Spleen (tissue), 11 donors: Measurements from ENCODE around the gene CFL1. TPM values are rescaled to one million over a fixed set of nuclear protein-coding genes. Genes with fewer than 3 reads are reported as not detected.

Source experiments
- DNase-seq: peaks from one replicate; pipeline ENCODE4 v3.0.0-alpha.2; 2020
- H3K27ac ChIP-seq, 8 donors: fragments of 200-600 bp; sonication (generic) in 7 of 8; 1 replicate in 4 of 8; 2 replicates in 4 of 8; pipeline versions ENCODE4 v1.5.0 to v1.8.0; 2016 to 2021; ENCODE audit warnings: inconsistent platforms in 4 of 8, mild to moderate bottlenecking in 4 of 8, moderate library complexity in 1 of 8
- H3K27me3 ChIP-seq, 7 donors: fragments of 200-600 bp; sonication (generic) in 6 of 7; replicated peaks in 1 of 7; 1 replicate in 4 of 7; 2 replicates in 3 of 7; pipeline versions ENCODE4 v1.5.0 to v1.8.0; 2016 to 2021; ENCODE audit warnings: inconsistent platforms in 3 of 7, mild to moderate bottlenecking in 1 of 7
- H3K36me3 ChIP-seq, 6 donors: fragments of 200-600 bp; sonication (generic) in 5 of 6; 1 replicate in 4 of 6; 2 replicates in 2 of 6; pipeline versions ENCODE4 v1.5.0 to v1.8.0; 2016 to 2021; ENCODE audit warnings: inconsistent platforms in 2 of 6
- H3K4me1 ChIP-seq, 6 donors: fragments of 200-600 bp; sonication (generic) in 5 of 6; 1 replicate in 3 of 6; 2 replicates in 3 of 6; pipeline versions ENCODE4 v1.5.0 to v1.8.0; 2016 to 2021; ENCODE audit warnings: inconsistent platforms in 3 of 6
- H3K4me3 ChIP-seq, 8 donors: fragments of 200-600 bp; sonication (generic) in 7 of 8; 1 replicate in 4 of 8; 2 replicates in 4 of 8; pipeline versions ENCODE4 v1.5.0 to v1.8.0; 2016 to 2021; ENCODE audit warnings: inconsistent platforms in 4 of 8, mild to moderate bottlenecking in 4 of 8, moderate library complexity in 2 of 8
- H3K9me3 ChIP-seq, 8 donors: fragments of 200-600 bp; sonication (generic) in 7 of 8; 1 replicate in 4 of 8; 2 replicates in 4 of 8; pipeline versions ENCODE4 v1.5.0 to v1.8.0; 2016 to 2021; ENCODE audit warnings: inconsistent platforms in 4 of 8
- CTCF ChIP-seq, 11 experiments: fragments of 200-600 bp in 7 of 11; fragments of 450-650 bp in 4 of 11; sonication (generic) in 4 of 11; IDR thresholded peaks in 8 of 11; conservative IDR thresholded peaks in 3 of 11; 1 replicate in 7 of 11; 2 replicates in 4 of 11; pipeline versions ENCODE4 v1.4.0 to v1.8.0; 2016 to 2021; ENCODE audit warnings: antibody characterized with exemption in 11 of 11, inconsistent platforms in 4 of 11, mild to moderate bottlenecking in 1 of 11
- POLR2A ChIP-seq, 3 donors: fragments of 450-650 bp; IDR thresholded peaks; one replicate each; pipeline ENCODE4 v1.5.1; 2017; ENCODE audit warnings: antibody characterized with exemption in 3 of 3, mild to moderate bottlenecking in 1 of 3
- POLR2AphosphoS5 ChIP-seq, 3 donors: sonication (generic); formaldehyde crosslinking; IDR thresholded peaks; one replicate each; pipeline ENCODE4 v1.5.1; 2017; ENCODE audit warnings: antibody characterized with exemption in 3 of 3
- WGBS, 5 donors: extraction: QIAGEN DNeasy Blood & Tissue Kit in 3 of 5; methylation state at CpG; one replicate each; pipeline versions ENCODE4 v1.1.5 to v1.1.7; 2013 to 2018; 5-methylcytosine and 5-hydroxymethylcytosine counted together
- intact Hi-C: fragments of 100-400 bp; cut with DNase I; formaldehyde crosslinking; loops from one replicate; pipeline ENCODE4 v1.15.0; 2023; ENCODE audit warnings: low total_unique reads
- polyA plus RNA-seq, 3 donors: library from polyadenylated mRNA; stranded (reverse); fragments of 200-250 nt; gene quantifications; one replicate each; pipeline ENCODE4 v1.2.1, GENCODE V29; 2013
- total RNA-seq, 7 donors: library from RNA; depleted of rRNA in 3 of 7; stranded (reverse); fragments of >200 nt in 3 of 7; fragmentation: NEBNext Ultra II Directional in 4 of 7; extraction: Animal tissue kit (Norgen Biotek cat#: 25700) in 4 of 7; gene quantifications; one replicate each; pipeline versions ENCODE4 v1.1.0 to v1.2.1, GENCODE V29; 2016 to 2021
- donor health status: healthy with polysubstance abuse.
- donor health status: DM: no; HTN: no; CAD: no; lungs with moderate emphysema.
- donor health status: DM: no; HTN: no; CAD: no.
- donor health status: Bipolar disorder and iron deficiency.
- donor health status: healthy.
- donor health status: DM: no; HTN: no; CAD: no.
- donor health status: DM: yes; HTN: yes; CAD: no.

Gene CFL1
- total and polyA plus RNA-seq, 10 donors: 562 to 1,219 (median 865) TPM

GRCh38 chr11:65809496-65809895 is 48.5 kb downstream of the CFL1 start:
- H3K27me3 ChIP-seq: peaks cover 0 to 33% (median 0%) of the 10 kb centered on the region in 7 donors
- peaks cover 0 to 10% (median 3%) of the 10 kb centered on the region in 6 donors for H3K4me1 ChIP-seq
- DNase-seq: no peak
- no peak overlapping the region for H3K27ac ChIP-seq
- no peaks in the 10 kb centered on the region for H3K9me3 ChIP-seq
- 75 to 86% (median 83%) methylated on average over 9 of the region's 9 CpGs for WGBS, 5 donors
- H3K4me3 ChIP-seq: no peak overlapping the region
- no peak for TF ChIP-seq POLR2AphosphoS5 (IDR thresholded peaks at IDR 0.05)
- no peak for TF ChIP-seq CTCF (IDR thresholded peaks at IDR 0.05 in 8 of 11, conservative IDR thresholded peaks at IDR 0.05 in 3 of 11)
- no peak for TF ChIP-seq POLR2A (IDR thresholded peaks at IDR 0.05)
- H3K36me3 ChIP-seq: no peaks in the 10 kb centered on the region
- intact Hi-C loops: no loop called here

DNA sequence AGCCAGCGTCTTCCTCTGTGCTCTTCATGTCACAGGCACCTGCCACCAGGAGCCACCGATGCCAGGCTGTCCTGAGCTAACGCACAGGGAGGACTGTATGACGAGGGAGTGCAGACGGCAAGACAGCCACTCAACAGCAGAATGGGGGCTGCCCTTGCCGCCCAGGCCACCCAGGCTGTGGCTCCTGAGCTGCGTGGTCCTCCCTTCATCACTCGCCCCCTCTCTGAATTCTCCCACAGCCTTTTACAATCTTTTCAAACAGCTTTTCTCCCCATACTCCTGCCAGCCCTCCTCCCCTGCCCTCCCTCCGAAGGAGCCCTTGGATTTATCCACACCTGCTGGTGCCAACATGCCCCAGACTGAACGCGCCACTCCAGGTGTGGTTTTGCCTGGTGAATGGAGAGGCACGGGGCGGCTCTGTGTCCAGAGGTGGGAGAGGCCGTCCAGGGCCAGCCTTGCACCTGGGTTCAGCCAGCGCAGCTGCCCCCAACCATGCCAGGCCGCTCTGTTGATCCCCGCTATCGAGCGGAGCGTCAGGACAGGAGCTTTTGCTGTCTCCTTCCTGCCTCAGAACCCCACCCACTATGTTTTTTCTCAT is 49.1 kb downstream of the CFL1 start:
- 76 to 87% (median 86%) methylated on average over 20 of the region's 20 CpGs for WGBS, 5 donors
- intact Hi-C loops: no loop called here
- TF ChIP-seq POLR2AphosphoS5 (IDR thresholded peaks at IDR 0.05) (no peak), POLR2A (IDR thresholded peaks at IDR 0.05) (no peak), CTCF (IDR thresholded peaks at IDR 0.05 in 8 of 11, conservative IDR thresholded peaks at IDR 0.05 in 3 of 11) (no peak)
- no peak for DNase-seq
- Histone ChIP-seq H3K27ac (no peak overlapping the region), H3K4me1 (peaks cover 0 to 16% (median 3%) of the 10 kb centered on the region in 6 donors), H3K4me3 (no peak overlapping the region), H3K36me3 (no peaks in the 10 kb centered on the region), H3K27me3 (peaks cover 0 to 39% (median 4%) of the 10 kb centered on the region in 7 donors), H3K9me3 (no peaks in the 10 kb centered on the region)

DNA sequence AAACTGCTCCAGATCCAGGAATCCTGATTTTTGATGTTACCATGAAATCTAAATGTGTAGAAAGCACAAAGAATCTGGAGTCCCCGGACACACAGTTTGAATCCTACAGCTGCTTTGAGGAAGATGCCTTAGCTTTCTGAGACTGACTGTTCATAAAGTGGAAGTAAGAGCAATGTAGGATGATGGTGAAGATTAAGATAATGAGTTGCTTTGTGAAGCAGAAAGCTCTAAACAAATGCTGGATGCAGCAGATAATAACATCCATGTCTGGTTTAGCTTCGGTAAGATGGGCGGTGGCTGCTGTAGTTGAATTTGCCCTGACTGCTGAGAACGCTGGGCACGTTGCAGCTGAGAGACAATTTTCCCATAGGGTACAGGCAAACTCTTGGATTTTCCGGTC is 51.0 kb downstream of the CFL1 start:
- Histone ChIP-seq H3K9me3 (no peaks in the 10 kb centered on the region), H3K4me3 (no peak overlapping the region), H3K36me3 (no peaks in the 10 kb centered on the region), H3K4me1 (peaks cover 0 to 23% (median 8%) of the 10 kb centered on the region in 6 donors), H3K27ac (no peak overlapping the region), H3K27me3 (peaks cover 0 to 58% (median 11%) of the 10 kb centered on the region in 7 donors)
- no peak for DNase-seq
- intact Hi-C loops: no loop called here
- TF ChIP-seq POLR2A (IDR thresholded peaks at IDR 0.05): no peak
- TF ChIP-seq POLR2AphosphoS5 (IDR thresholded peaks at IDR 0.05): no peak
- no peak for TF ChIP-seq CTCF (IDR thresholded peaks at IDR 0.05 in 8 of 11, conservative IDR thresholded peaks at IDR 0.05 in 3 of 11)
- 66 to 91% (median 69%) methylated on average over 6 of the region's 6 CpGs for WGBS, 5 donors

Other genes with a start within 250 kb of the CFL1 start
- gene MAP3K11, start 244.0 kb downstream of the CFL1 start, total RNA-seq: 100 to 1,000 TPM in 3 of 7 donors, 10 to 100 TPM in 4; 93.5 to 158 (median 99.9) TPM
- gene MAP3K11, start 244.0 kb downstream of the CFL1 start, polyA plus RNA-seq: 100 to 1,000 TPM in 1 of 3 donors, 10 to 100 TPM in 2; 29.4 to 109 (median 97.7) TPM
- 10 to 100 TPM; 38.6 to 51.3 (median 47.4) TPM for gene PCNX3, start 242.4 kb downstream of the CFL1 start, total RNA-seq
- gene PCNX3, start 242.4 kb downstream of the CFL1 start, polyA plus RNA-seq: 10 to 100 TPM in 2 of 3 donors, 1 to 10 TPM in 1; 9.2 to 24.9 (median 17.7) TPM
- gene SIPA1, start 220.1 kb downstream of the CFL1 start, total RNA-seq: 100 to 1,000 TPM; 167 to 308 (median 255) TPM
- 100 to 1,000 TPM; 269 to 423 (median 327) TPM for gene SIPA1, start 220.1 kb downstream of the CFL1 start, polyA plus RNA-seq
- gene RELA, start 195.3 kb downstream of the CFL1 start, total RNA-seq: 100 to 1,000 TPM in 1 of 7 donors, 10 to 100 TPM in 6; 68.2 to 115 (median 85.3) TPM
- 10 to 100 TPM; 25.8 to 43.0 (median 25.9) TPM for gene RELA, start 195.3 kb downstream of the CFL1 start, polyA plus RNA-seq
- gene KAT5, start 145.9 kb downstream of the CFL1 start, total RNA-seq: 10 to 100 TPM; 55.0 to 85.8 (median 63.6) TPM
- gene KAT5, start 145.9 kb downstream of the CFL1 start, polyA plus RNA-seq: 100 to 1,000 TPM in 1 of 3 donors, 10 to 100 TPM in 2; 55.3 to 103 (median 72.4) TPM
- 100 to 1,000 TPM in 2 of 7 donors, 10 to 100 TPM in 5; 51.0 to 141 (median 54.4) TPM for gene RNASEH2C, start 137.4 kb downstream of the CFL1 start, total RNA-seq
- gene RNASEH2C, start 137.4 kb downstream of the CFL1 start, polyA plus RNA-seq: 100 to 1,000 TPM in 2 of 3 donors, 10 to 100 TPM in 1; 56.3 to 124 (median 112) TPM
- gene AP5B1, start 77.2 kb downstream of the CFL1 start, total RNA-seq: 10 to 100 TPM; 28.9 to 58.9 (median 33.1) TPM
- 10 to 100 TPM in 1 of 3 donors, 1 to 10 TPM in 2; 2.8 to 12.6 (median 3.3) TPM for gene AP5B1, start 77.2 kb downstream of the CFL1 start, polyA plus RNA-seq
- gene OVOL1, start 71.1 kb downstream of the CFL1 start, total RNA-seq: under 1 TPM in 2 of 7 donors, not detected in 5; 0.14 to 0.47 TPM
- gene OVOL1, start 71.1 kb downstream of the CFL1 start, polyA plus RNA-seq: under 1 TPM in 2 of 3 donors, not detected in 1; 0.03 to 0.06 TPM
- gene SNX32, start 24.2 kb downstream of the CFL1 start, total RNA-seq: 1 to 10 TPM in 2 of 7 donors, under 1 TPM in 3, not detected in 2; 0.22 to 1.2 (median 0.77) TPM
- 1 to 10 TPM in 1 of 3 donors, under 1 TPM in 2; 0.45 to 1.5 (median 0.89) TPM for gene SNX32, start 24.2 kb downstream of the CFL1 start, polyA plus RNA-seq
- gene MUS81, start 2.3 kb upstream of the CFL1 start, total RNA-seq: 10 to 100 TPM; 54.8 to 77.3 (median 65.5) TPM
- 10 to 100 TPM; 71.2 to 93.5 (median 89.5) TPM for gene MUS81, start 2.3 kb upstream of the CFL1 start, polyA plus RNA-seq
- gene EFEMP2, start 14.6 kb upstream of the CFL1 start, total RNA-seq: 10 to 100 TPM; 21.0 to 53.5 (median 38.4) TPM
- 10 to 100 TPM; 22.5 to 39.1 (median 31.4) TPM for gene EFEMP2, start 14.6 kb upstream of the CFL1 start, polyA plus RNA-seq
- gene CTSW, start 21.7 kb upstream of the CFL1 start, total RNA-seq: 10 to 100 TPM; 18.8 to 38.2 (median 29.5) TPM
- 10 to 100 TPM in 2 of 3 donors, 1 to 10 TPM in 1; 5.6 to 13.2 (median 10.8) TPM for gene CTSW, start 21.7 kb upstream of the CFL1 start, polyA plus RNA-seq
- gene FIBP, start 30.3 kb upstream of the CFL1 start, total RNA-seq: 10 to 100 TPM; 52.3 to 79.0 (median 64.9) TPM
- 10 to 100 TPM; 61.9 to 66.3 (median 62.3) TPM for gene FIBP, start 30.3 kb upstream of the CFL1 start, polyA plus RNA-seq
- 10 to 100 TPM; 38.7 to 61.7 (median 44.4) TPM for gene CCDC85B, start 32.5 kb upstream of the CFL1 start, total RNA-seq
- gene CCDC85B, start 32.5 kb upstream of the CFL1 start, polyA plus RNA-seq: 100 to 1,000 TPM in 1 of 3 donors, 10 to 100 TPM in 2; 53.9 to 131 (median 96.2) TPM
- 1 to 10 TPM in 6 of 7 donors, under 1 TPM in 1; 0.42 to 5.4 (median 1.6) TPM for gene FOSL1, start 42.2 kb upstream of the CFL1 start, total RNA-seq
- gene FOSL1, start 42.2 kb upstream of the CFL1 start, polyA plus RNA-seq: 1 to 10 TPM in 2 of 3 donors, under 1 TPM in 1; 0.59 to 1.2 (median 1.2) TPM
- 10 to 100 TPM; 22.0 to 40.9 (median 31.7) TPM for gene C11orf68, start 60.9 kb upstream of the CFL1 start, total RNA-seq
- gene C11orf68, start 60.9 kb upstream of the CFL1 start, polyA plus RNA-seq: 10 to 100 TPM; 34.3 to 44.9 (median 36.7) TPM
- gene DRAP1, start 61.2 kb upstream of the CFL1 start, total RNA-seq: 10 to 100 TPM; 58.3 to 84.2 (median 69.6) TPM
- gene DRAP1, start 61.2 kb upstream of the CFL1 start, polyA plus RNA-seq: 100 to 1,000 TPM; 116 to 123 (median 122) TPM
- under 1 TPM in 1 of 7 donors, not detected in 6; 0.24 TPM for gene TSGA10IP, start 87.3 kb upstream of the CFL1 start, total RNA-seq
- gene TSGA10IP, start 87.3 kb upstream of the CFL1 start, polyA plus RNA-seq: under 1 TPM; 0.06 to 0.24 (median 0.14) TPM
- gene SART1, start 103.6 kb upstream of the CFL1 start, total RNA-seq: 10 to 100 TPM; 26.6 to 64.7 (median 54.9) TPM
- 100 to 1,000 TPM in 2 of 3 donors, 10 to 100 TPM in 1; 80.3 to 117 (median 109) TPM for gene SART1, start 103.6 kb upstream of the CFL1 start, polyA plus RNA-seq
- gene EIF1AD, start 144.0 kb upstream of the CFL1 start, total RNA-seq: 10 to 100 TPM; 24.5 to 39.2 (median 35.5) TPM
- gene EIF1AD, start 144.0 kb upstream of the CFL1 start, polyA plus RNA-seq: 10 to 100 TPM; 14.3 to 22.0 (median 15.4) TPM
- gene BANF1, start 144.3 kb upstream of the CFL1 start, total RNA-seq: 100 to 1,000 TPM in 3 of 7 donors, 10 to 100 TPM in 4; 50.5 to 139 (median 92.9) TPM
- gene BANF1, start 144.3 kb upstream of the CFL1 start, polyA plus RNA-seq: 100 to 1,000 TPM; 151 to 219 (median 196) TPM
- gene CST6, start 153.8 kb upstream of the CFL1 start, total RNA-seq: not detected
- 1 to 10 TPM in 1 of 3 donors, under 1 TPM in 2; 0.76 to 1.4 (median 0.93) TPM for gene CST6, start 153.8 kb upstream of the CFL1 start, polyA plus RNA-seq
- gene CATSPER1, start 168.3 kb upstream of the CFL1 start, total RNA-seq: 1 to 10 TPM in 3 of 7 donors, under 1 TPM in 2, not detected in 2; 0.70 to 1.2 (median 1.1) TPM
- gene CATSPER1, start 168.3 kb upstream of the CFL1 start, polyA plus RNA-seq: under 1 TPM; 0.30 to 0.51 (median 0.50) TPM
- gene GAL3ST3, start 191.0 kb upstream of the CFL1 start, total RNA-seq: not detected
- gene GAL3ST3, start 191.0 kb upstream of the CFL1 start, polyA plus RNA-seq: under 1 TPM; 0.03 to 0.04 (median 0.03) TPM
- 100 to 1,000 TPM; 139 to 195 (median 164) TPM for gene SF3B2, start 194.2 kb upstream of the CFL1 start, total RNA-seq
- gene SF3B2, start 194.2 kb upstream of the CFL1 start, polyA plus RNA-seq: 100 to 1,000 TPM in 1 of 3 donors, 10 to 100 TPM in 2; 77.5 to 104 (median 89.9) TPM
- 100 to 1,000 TPM in 5 of 7 donors, 10 to 100 TPM in 2; 65.8 to 126 (median 110) TPM for gene PACS1, start 212.1 kb upstream of the CFL1 start, total RNA-seq
- gene PACS1, start 212.1 kb upstream of the CFL1 start, polyA plus RNA-seq: 10 to 100 TPM; 20.6 to 35.1 (median 20.9) TPM